ENCODE data around the gene CHRNB1. TPM values are rescaled to one million over a fixed set of nuclear protein-coding genes. Genes with fewer than 3 reads are reported as not detected.

The CHRNB1 gene
- total and polyA plus RNA-seq, 11 donors, result 8.2 to 27.3 (median 11.2) TPM

GRCh38 chr17:7403043-7403726 is 41.7 kb upstream of the CHRNB1 start:
- peak overlapping the region; percentile 83 to 98 (median 92) for H3K27ac ChIP-seq
- H3K9me3 ChIP-seq, result no peaks in the 10 kb centered on the region
- peak in 4 of 5 donors; percentile 67 to 77 (median 74) for DNase-seq
- intact Hi-C loops (cut with DNase I), result loop anchor here in 5 of 10 donors (2.0 to 5.0 kb wide), 4 partner anchors 34 to 79 kb away; partner anchors contain the start of genes KCTD11 (in 2 of the 5), FGF11 (in 1 of the 5), POLR2A (in 1 of the 5) and SLC35G6 (in 1 of the 5)
- peak; percentile 1 to 13 (median 6) for ATAC-seq
- peaks cover 5 to 34% (median 17%) of the 10 kb centered on the region in 12 donors for H3K4me1 ChIP-seq
- TF ChIP-seq POLR2A (IDR thresholded peaks at IDR 0.05) (no peak), CTCF (IDR thresholded peaks at IDR 0.05) (no peak)
- WGBS, 4 donors, result 6 to 19% (median 10%) methylated on average over 10 to 16 of the region's 16 CpGs
- H3K4me3 ChIP-seq, result peak overlapping the region; percentile 35 to 88 (median 69)
- H3K36me3 ChIP-seq, result no peaks in the 10 kb centered on the region
- peaks cover 0 to 5% (median 0%) of the 10 kb centered on the region in 9 donors for H3K27me3 ChIP-seq

DNA sequence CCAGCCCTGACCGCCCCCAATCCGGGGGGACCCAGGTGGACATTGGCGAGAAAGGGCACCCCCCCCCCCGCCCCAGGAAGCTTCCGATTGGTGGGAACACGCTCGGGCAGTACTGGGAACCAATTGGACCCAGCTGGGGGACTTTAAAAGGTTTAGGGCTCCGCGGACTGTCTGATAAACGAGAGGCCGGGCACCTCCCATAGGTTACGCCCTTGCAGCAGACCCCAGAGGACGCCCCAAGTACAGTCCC is 41.2 kb upstream of the CHRNB1 start:
- H3K36me3 ChIP-seq, result peaks cover 0 to 4% (median 0%) of the 10 kb centered on the region in 9 donors
- H3K27me3 ChIP-seq, result peaks cover 0 to 5% (median 0%) of the 10 kb centered on the region in 9 donors
- H3K4me3 ChIP-seq, result peak overlapping the region; percentile 35 to 88 (median 69)
- H3K9me3 ChIP-seq, result no peaks in the 10 kb centered on the region
- no peak for DNase-seq
- H3K4me1 ChIP-seq, result peaks cover 5 to 34% (median 17%) of the 10 kb centered on the region in 12 donors
- no peak for TF ChIP-seq POLR2A (IDR thresholded peaks at IDR 0.05)
- no peak for TF ChIP-seq CTCF (IDR thresholded peaks at IDR 0.05)
- peak overlapping the region; percentile 83 to 98 (median 92) for H3K27ac ChIP-seq
- peak; percentile 30 to 64 (median 59) for ATAC-seq
- intact Hi-C loops (cut with DNase I), result loop anchor here in 5 of 10 donors (2.0 to 5.0 kb wide), 4 partner anchors 34 to 79 kb away; partner anchors contain the start of genes KCTD11 (in 2 of the 5), FGF11 (in 1 of the 5), POLR2A (in 1 of the 5) and SLC35G6 (in 1 of the 5)
- 0% methylated on average over 3 to 13 of the region's 13 CpGs for WGBS, 4 donors

GRCh38 chr17:7403977-7404736 is 40.7 kb upstream of the CHRNB1 start, which contains the start of gene TMEM256:
TMEM256 (minus strand) TSS chr17:7404097; CDS start chr17:7404084, 13 bp downstream.
- H3K27me3 ChIP-seq, result peaks cover 0 to 5% (median 0%) of the 10 kb centered on the region in 9 donors
- peak within 1 kb of the TSS; percentile 49 to 88 (median 72) for H3K4me3 ChIP-seq
- peak within 1 kb of the TSS; percentile 83 to 98 (median 92) for H3K27ac ChIP-seq
- H3K36me3 ChIP-seq, result peaks cover 0 to 9% (median 0%) of the 10 kb centered on the region in 9 donors
- intact Hi-C loops (cut with DNase I), result loop anchor here in 6 of 10 donors (1.0 to 5.0 kb wide), 8 partner anchors 10 to 157 kb away; partner anchors contain the start of genes POLR2A (in 3 of the 6), KCTD11 (in 2 of the 6), TMEM102 (in 2 of the 6) and FGF11 (in 1 of the 6)
- WGBS, 4 donors, result 0 to 1% (median 0%) methylated on average over 28 to 49 of the region's 49 CpGs
- H3K4me1 ChIP-seq, result peaks cover 5 to 34% (median 17%) of the 10 kb centered on the region in 12 donors
- ATAC-seq (peak; percentile 93 to 97 (median 96)), DNase-seq (peak; percentile 99)
- no peaks in the 10 kb centered on the region for H3K9me3 ChIP-seq
- peak; percentile 94 to 99 for TF ChIP-seq POLR2A (IDR thresholded peaks at IDR 0.05)
- no peak for TF ChIP-seq CTCF (IDR thresholded peaks at IDR 0.05)

All from heart left ventricle (tissue), 16 donors.